Subcutaneous adipose tissue (tissue), 4 donors: ENCODE results near the gene MED13L. TPM values are rescaled to one million over a fixed set of nuclear protein-coding genes. Genes with fewer than 3 reads are reported as not detected.

Experiments used
- small RNA-seq: library from RNA; depleted of rRNA; stranded (forward); fragments of <200 nt; gene quantifications from one replicate; pipeline ENCODE3, GENCODE V24; 2016
- total RNA-seq, 4 donors: library from RNA; depleted of rRNA; stranded (reverse); fragments of >200 nt; gene quantifications; one replicate each; pipeline ENCODE4 v1.1.0, GENCODE V29; 2016
- TF ChIP-seq, protein P1 (sequence below): fragments of 450-650 bp; IDR thresholded peaks from one replicate; pipeline ENCODE4 v1.5.1; 2016; ENCODE audit warnings: low read depth, mild to moderate bottlenecking, control low read depth, antibody characterized with exemption, moderate library complexity

MED13L gene
- total RNA-seq, 4 donors from 2014 or later, result 164 to 285 (median 225) TPM

DNA sequence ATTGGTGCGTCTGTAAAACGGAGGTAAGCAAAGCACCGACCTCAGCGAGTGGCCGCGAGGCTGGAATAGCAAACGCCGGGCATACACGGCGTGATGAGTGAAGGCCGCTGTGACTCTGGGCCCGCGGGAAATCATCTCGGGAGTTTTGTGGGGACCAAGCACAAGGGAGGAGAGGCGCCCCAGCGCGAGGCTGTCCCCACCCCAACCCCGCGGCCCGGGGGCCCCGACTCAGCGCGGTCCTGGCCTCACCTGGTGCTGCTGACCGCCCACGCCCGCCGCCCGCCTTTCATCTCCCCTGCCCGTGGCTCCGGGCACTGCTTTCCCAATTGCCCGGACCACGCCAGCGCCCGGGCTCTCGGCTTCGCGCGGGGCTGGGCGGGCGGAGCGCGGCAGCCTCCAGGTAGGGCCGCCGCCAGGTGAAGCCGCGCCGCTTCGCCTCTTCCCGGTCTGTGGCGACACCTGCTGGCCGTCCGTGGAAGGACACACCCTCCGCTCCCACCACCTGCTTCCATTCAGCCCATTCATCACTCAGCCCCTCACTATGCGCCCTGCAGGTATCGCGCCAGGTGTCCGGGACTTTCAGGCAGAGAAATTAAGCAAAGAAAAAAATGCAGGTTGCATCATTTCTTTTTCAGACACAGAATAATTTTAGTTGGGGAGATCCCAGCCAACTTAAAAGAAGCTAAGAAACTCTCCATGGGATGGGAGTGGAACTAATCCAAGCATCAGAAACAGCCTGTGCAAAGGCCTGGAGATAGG, 360.4 kb downstream of the MED13L start:
- TF ChIP-seq, protein P1, sequence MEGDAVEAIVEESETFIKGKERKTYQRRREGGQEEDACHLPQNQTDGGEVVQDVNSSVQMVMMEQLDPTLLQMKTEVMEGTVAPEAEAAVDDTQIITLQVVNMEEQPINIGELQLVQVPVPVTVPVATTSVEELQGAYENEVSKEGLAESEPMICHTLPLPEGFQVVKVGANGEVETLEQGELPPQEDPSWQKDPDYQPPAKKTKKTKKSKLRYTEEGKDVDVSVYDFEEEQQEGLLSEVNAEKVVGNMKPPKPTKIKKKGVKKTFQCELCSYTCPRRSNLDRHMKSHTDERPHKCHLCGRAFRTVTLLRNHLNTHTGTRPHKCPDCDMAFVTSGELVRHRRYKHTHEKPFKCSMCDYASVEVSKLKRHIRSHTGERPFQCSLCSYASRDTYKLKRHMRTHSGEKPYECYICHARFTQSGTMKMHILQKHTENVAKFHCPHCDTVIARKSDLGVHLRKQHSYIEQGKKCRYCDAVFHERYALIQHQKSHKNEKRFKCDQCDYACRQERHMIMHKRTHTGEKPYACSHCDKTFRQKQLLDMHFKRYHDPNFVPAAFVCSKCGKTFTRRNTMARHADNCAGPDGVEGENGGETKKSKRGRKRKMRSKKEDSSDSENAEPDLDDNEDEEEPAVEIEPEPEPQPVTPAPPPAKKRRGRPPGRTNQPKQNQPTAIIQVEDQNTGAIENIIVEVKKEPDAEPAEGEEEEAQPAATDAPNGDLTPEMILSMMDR, result no peak

DNA sequence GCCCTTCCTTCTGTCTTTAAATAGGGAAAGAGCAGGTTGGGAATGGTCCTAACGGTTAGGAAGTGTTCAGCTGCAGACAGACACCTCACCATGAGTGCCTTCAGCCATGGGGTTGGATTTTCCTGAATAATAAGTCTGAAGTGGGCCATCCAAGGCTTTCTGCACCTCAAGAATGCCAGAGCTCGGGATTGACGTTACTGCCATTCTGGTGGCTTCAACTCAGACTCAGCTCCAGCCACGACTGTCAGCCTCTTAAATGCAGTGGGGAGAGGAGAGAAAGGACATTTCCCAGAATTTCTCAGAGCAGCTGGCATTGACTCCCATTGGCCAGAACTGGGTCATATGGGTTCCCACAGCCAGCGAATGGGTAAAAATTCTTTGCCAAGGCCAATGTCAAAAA, 363.4 kb downstream of the MED13L start:
- TF ChIP-seq, protein P1, result no peak

DNA sequence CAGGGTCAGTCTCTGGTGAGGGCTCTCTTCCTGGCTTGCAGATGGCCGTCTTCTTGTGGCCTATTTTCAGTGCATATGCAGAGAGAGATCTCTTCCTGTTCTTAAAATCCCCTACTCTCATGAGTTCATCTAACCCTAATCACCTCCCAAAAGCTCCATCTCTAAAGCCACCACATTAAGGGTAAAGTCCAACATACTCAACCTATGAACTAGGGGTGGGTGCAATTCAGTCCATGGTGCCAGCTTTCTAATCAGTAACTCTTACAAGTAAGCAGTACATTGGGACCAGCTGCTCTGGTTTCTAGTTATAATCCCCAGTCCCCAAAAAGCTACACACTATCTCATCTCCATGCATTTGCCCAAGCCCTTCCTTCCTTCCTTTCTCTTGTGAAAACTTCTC, 365.1 kb downstream of the MED13L start:
- TF ChIP-seq, protein P1, result no peak

DNA sequence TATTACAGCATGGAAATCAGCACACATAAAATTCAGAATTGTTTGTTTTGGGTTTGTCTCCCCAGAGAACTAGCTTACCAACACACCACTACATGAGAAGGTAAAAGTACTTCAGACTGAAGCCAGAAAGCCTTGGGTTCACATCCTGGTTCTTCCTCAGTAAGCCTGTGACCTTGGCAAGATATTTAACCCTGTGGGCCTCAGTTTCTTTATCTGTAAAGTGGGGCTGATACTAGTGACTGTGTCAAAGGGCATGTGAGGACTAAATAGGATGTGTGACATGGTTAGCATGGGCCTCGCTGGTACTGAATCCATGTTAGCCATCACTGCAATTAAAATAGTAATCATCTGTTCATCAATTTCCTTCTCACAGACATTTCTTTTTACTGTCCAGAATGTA, 366.1 kb downstream of the MED13L start:
- TF ChIP-seq, protein P1, result no peak

DNA sequence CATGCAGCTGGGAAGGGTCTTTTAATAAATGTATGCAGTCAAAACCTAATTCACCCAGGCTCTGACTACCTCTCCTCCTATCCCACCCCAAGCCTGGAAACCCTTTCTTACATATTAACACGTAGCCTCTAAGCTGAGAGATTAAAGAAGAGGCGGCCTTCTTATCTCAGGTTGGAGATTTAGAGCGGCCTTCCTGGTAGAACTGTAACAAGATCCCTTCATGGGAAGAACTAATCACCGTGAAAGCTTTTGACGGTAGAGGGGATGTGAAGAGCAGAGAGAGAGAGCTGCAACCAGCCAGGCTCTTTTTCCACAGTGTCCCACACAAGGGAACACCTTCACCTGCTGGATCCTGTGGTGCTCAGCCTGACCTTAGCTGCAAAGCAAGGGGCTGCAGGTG, 367.4 kb downstream of the MED13L start:
- TF ChIP-seq, protein P1, result no peak

Small RNAs within 50 kb of the gene (small RNA-seq; reads per million reads assigned to genes)
- gene MIR620 (not detected), gene RNU6-1188P (not detected), gene SNRPGP18 (not detected)
